Measurements from ENCODE around the gene C16orf96.
A peak's percentile ranks its signal among the peaks of the same experiment; 100 is the strongest.

Gene C16orf96

GRCh38 chr16:4515611-4516233 lies 40.4 kb upstream of the C16orf96 start:
- no peak for DNase-seq (ENCODE audit: low read depth)
- no peak for TF ChIP-seq CTCF (IDR thresholded peaks at IDR 0.05; ENCODE audit: control insufficient read depth, insufficient read depth, low read depth, low read length, missing control alignments)
- H3K4me3 ChIP-seq (ENCODE audit: control insufficient read depth, low read depth, low read length): no peak overlapping the region

- peak; percentile 58 for TF ChIP-seq CTCF (IDR thresholded peaks at IDR 0.05; ENCODE audit: control insufficient read depth, insufficient read depth, low read depth, low read length, missing control alignments)
- no peak for DNase-seq (ENCODE audit: low read depth)
- H3K4me3 ChIP-seq (ENCODE audit: control insufficient read depth, low read depth, low read length): no peak overlapping the region
Measured at GRCh38 chr16:4517812-4518680, 38.1 kb upstream of the C16orf96 start.

GRCh38 chr16:4519274-4520058 lies 36.7 kb upstream of the C16orf96 start:
- no peak for DNase-seq (ENCODE audit: low read depth)
- H3K4me3 ChIP-seq (ENCODE audit: control insufficient read depth, low read depth, low read length): no peak overlapping the region
- TF ChIP-seq CTCF (IDR thresholded peaks at IDR 0.05; ENCODE audit: control insufficient read depth, insufficient read depth, low read depth, low read length, missing control alignments): no peak

GRCh38 chr16:4520913-4521312 lies 35.2 kb upstream of the C16orf96 start:
- TF ChIP-seq CTCF (IDR thresholded peaks at IDR 0.05; ENCODE audit: control insufficient read depth, insufficient read depth, low read depth, low read length, missing control alignments): no peak
- H3K4me3 ChIP-seq (ENCODE audit: control insufficient read depth, low read depth, low read length): no peak overlapping the region
- no peak for DNase-seq (ENCODE audit: low read depth)

- TF ChIP-seq CTCF (IDR thresholded peaks at IDR 0.05; ENCODE audit: control insufficient read depth, insufficient read depth, low read depth, low read length, missing control alignments): no peak
- no peak for DNase-seq (ENCODE audit: low read depth)
- H3K4me3 ChIP-seq (ENCODE audit: control insufficient read depth, low read depth, low read length): no peak overlapping the region
Measured at GRCh38 chr16:4522051-4522581, 34.0 kb upstream of the C16orf96 start.

- TF ChIP-seq CTCF (IDR thresholded peaks at IDR 0.05; ENCODE audit: control insufficient read depth, insufficient read depth, low read depth, low read length, missing control alignments): no peak
- no peak for DNase-seq (ENCODE audit: low read depth)
- no peak overlapping the region for H3K4me3 ChIP-seq (ENCODE audit: control insufficient read depth, low read depth, low read length)
Measured at GRCh38 chr16:4523686-4524085, 32.5 kb upstream of the C16orf96 start.

Data from AG09309 (cell line).